8988T (cell line): ENCODE results near the gene C1orf159.
"Not testable (repeated sequence)": the region's sequence is repeated elsewhere in the genome, so short reads cannot be mapped to it uniquely, and the experiment has no call there.

Source experiments
- DNase-seq: peaks from one replicate; pipeline ENCODE4 v3.0.0; 2011

Gene C1orf159

GRCh38 chr1:1115786-1116700 lies at the start of gene C1orf159:
Gene C1orf159, minus strand, starts transcription at chr1:1116089. Its CDS starts 24,546 bp downstream, at chr1:1091543.
- DNase-seq: peak; percentile 96

DNA sequence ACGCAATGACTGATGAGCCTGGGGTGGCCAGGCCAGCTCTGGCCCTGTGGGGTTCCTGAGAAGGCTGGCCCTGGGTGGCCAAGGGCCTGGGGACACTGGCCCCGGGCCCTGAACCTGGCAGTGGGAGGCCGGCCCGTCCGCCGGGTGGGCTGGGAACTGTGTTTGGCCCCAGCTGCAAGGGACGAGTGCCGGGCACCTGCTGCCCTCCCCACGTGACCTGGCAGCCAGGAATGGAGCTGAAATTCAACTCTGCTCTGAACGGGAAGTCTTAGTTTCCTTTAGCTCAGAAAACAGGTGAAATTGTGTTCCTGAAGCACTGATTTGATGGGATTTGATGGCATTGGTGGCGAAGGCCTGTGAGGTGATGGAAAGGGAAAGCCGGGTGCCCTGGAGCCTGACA lies 49.6 kb upstream of the C1orf159 start:
- no peak for DNase-seq

- no peak for DNase-seq
Measured at GRCh38 chr1:1164701-1165451, 49.0 kb upstream of the C1orf159 start.

- DNase-seq: no peak
Measured at GRCh38 chr1:1164361-1164700, 48.4 kb upstream of the C1orf159 start.

GRCh38 chr1:1163538-1164070 lies 47.7 kb upstream of the C1orf159 start:
- DNase-seq: no peak

- no peak for DNase-seq
Measured at GRCh38 chr1:1162597-1163537, 47.0 kb upstream of the C1orf159 start.

- no peak for DNase-seq
Measured at GRCh38 chr1:1161683-1162079, 45.8 kb upstream of the C1orf159 start.

- no peak for DNase-seq
Measured at GRCh38 chr1:1161078-1161682, 45.3 kb upstream of the C1orf159 start.

- DNase-seq: no peak
Measured at GRCh38 chr1:1160281-1160930, 44.5 kb upstream of the C1orf159 start.

GRCh38 chr1:1157914-1158710 lies 42.2 kb upstream of the C1orf159 start:
- no peak for DNase-seq

DNA sequence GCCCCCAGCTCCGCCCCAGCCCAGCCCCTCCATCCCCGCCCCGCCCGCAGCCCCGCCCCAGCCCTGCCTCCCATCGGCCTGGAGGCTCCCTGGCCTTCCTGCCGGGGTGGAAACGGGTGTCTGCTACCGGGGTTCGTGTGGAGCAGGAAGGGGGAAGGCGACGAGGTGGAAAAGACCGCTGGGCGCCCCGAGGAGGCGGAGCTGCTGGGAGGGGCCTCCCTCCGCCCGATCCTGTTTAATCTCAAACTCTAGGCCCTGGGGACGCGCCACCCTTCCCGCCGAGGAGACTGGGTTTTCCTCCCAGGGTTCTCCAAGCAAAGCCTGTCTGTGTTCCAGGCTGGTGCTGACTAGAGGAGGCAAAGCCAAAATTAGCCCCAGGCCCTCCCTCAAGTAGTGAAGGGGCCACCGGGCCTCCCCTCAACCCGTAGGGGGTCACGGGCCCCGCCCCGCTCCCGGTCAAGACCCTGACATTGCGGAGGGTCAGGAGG lies 41.6 kb upstream of the C1orf159 start:
- peak; percentile 89 for DNase-seq

DNA sequence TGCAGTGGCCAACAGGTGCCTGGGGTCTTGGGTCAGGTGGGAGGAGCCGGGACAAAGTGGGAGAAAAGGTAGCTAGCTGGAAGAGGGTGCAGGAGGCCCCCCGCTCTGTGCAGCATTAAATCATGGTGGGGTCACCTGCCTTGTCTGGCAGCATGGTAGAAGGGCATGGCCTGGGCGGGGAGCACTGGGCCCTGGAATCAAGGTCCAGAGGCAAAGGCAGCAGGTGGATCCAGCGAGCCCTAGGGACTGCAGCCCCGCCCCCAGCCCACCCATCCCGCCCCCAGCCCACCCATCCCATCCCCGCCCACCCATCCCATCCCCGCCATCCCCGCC lies 41.1 kb upstream of the C1orf159 start:
- no peak for DNase-seq

DNA sequence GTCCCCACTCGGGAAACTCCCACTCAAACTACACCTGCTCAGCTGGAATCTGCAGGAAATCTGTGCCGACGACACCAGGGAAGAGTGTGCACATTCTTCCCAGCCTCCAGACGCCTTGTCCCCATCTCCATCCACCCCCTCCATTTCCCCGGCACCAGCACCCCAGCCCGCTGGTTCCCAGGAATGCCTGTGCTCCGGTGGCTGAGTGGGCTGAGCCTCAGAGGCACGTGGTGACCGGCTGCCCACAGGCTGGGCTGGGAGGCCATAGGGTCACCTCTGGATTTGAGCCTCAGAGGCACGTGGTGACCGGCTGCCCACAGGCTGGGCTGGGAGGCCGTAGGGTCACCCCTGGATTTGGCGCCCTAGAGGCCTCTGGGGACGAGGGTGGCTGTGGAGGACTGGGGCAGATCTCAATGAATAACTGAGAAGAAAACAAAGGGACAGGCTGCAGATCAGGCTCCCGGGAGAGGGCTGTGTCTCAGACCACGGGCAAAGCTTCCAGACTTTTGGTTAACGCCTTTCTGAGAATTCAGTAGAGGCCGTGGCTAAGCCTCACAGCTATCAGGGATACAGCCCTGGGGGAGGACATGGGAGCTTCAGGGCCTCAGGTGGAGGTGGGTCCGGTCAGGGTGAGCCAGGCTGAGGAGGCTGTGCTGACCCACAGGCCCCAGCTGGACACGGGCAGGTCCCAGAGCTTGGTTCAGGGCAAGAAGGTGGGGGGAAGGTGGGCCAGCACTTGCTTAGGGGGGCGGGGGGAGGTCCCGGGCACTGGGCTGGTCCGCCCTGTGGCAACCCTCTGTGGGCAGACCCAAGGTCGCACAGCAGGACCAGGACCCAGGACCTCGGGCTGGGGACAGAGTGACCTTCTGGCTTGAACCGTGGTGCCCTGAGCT lies 40.5 kb upstream of the C1orf159 start:
- DNase-seq: no peak

GRCh38 chr1:1155258-1155657 lies 39.4 kb upstream of the C1orf159 start:
- no peak for DNase-seq

GRCh38 chr1:1153874-1154273 lies 38.0 kb upstream of the C1orf159 start:
- DNase-seq: no peak

- not testable (repeated sequence) for DNase-seq
Measured at GRCh38 chr1:1153215-1153614, 37.3 kb upstream of the C1orf159 start.

- DNase-seq: not testable (repeated sequence)
Measured at GRCh38 chr1:1152431-1152830, 36.5 kb upstream of the C1orf159 start.

DNA sequence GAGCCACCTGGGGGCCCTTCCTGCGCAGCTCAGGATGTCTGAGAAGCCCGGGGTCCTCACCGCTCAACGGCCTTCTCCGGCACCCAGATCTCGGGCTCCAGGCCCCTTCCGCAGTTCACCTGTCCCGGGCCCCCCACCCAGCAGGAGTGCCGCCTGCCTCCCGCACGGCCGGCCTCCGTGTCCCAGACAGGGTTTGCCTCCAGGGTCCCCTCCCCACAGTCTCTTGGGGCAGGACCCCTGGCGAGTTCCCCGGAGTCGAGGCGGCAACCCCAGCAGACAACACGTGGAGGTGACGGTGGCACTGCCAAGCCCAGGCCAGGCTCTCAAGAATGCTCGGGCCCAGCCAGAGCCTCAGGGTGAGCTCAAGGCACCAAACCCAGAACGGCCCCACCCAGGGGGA lies 35.4 kb upstream of the C1orf159 start:
- no peak for DNase-seq

DNA sequence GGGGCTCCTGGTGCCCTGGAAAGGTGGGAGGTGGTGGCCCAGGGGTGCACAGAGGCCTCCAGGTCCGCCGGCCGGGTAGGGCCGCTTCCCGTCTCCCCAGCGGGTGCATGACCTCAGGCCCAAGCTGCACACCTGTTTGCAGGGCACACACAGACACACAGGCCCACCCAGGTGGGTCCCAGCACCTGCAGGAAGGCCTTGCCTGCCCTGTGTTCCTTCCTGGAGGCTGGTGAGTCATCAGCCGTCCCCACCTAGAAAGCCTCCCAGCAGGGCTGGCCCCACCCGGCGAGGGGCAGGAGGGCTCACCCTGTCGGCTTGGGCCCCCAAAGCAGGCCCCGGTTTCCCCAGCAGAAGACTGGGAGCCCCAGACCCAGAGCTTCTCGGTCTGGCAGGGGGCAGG lies 34.2 kb upstream of the C1orf159 start:
- no peak for DNase-seq

GRCh38 chr1:1149416-1149815 lies 33.5 kb upstream of the C1orf159 start:
- no peak for DNase-seq
